Stimulated activated CD8-positive, alpha-beta memory T cell treated with anti-CD3 and anti-CD28 coated beads, Interleukin-4, amount 100 ng/mL, for 1 hour (primary cell): ENCODE measurements around the gene PPP1CA.
A peak's percentile ranks its signal among the peaks of the same experiment; 100 is the strongest.

Experiments used
- DNase-seq, 2 donors: peaks; one replicate each; pipeline ENCODE4 v3.0.0-alpha.2; 2020; ENCODE audit warnings: low read depth in 2 of 2, low spot score in 1 of 2

Gene PPP1CA

GRCh38 chr11:67418476-67419281, 17.0 kb upstream of the PPP1CA start:
- DNase-seq, result no peak

- no peak for DNase-seq
Measured at GRCh38 chr11:67417425-67417824, 15.8 kb upstream of the PPP1CA start.

GRCh38 chr11:67416416-67417335, 15.0 kb upstream of the PPP1CA start:
- peak in 1 of 2 donors; percentile 74 for DNase-seq

- DNase-seq, result no peak
Measured at GRCh38 chr11:67415501-67416304, 14.0 kb upstream of the PPP1CA start, which contains the start of gene CARNS1. TSS of gene CARNS1 (plus strand) at chr11:67415678. CDS start at chr11:67416200, 522 bp downstream.

- no peak for DNase-seq
Measured at GRCh38 chr11:67413266-67413849, 11.7 kb upstream of the PPP1CA start.

GRCh38 chr11:67412495-67413179, 11.0 kb upstream of the PPP1CA start:
- no peak for DNase-seq

- DNase-seq, result no peak
Measured at GRCh38 chr11:67411785-67412152, 10.1 kb upstream of the PPP1CA start.

- DNase-seq, result no peak
Measured at GRCh38 chr11:67410984-67411784, 9.5 kb upstream of the PPP1CA start.

GRCh38 chr11:67410369-67410831, 8.7 kb upstream of the PPP1CA start:
- DNase-seq, result no peak

- no peak for DNase-seq
Measured at GRCh38 chr11:67409781-67410368, 8.2 kb upstream of the PPP1CA start.

GRCh38 chr11:67409261-67409666, 7.6 kb upstream of the PPP1CA start:
- DNase-seq, result peak in 1 of 2 donors; percentile 57

GRCh38 chr11:67408437-67409200, 7.0 kb upstream of the PPP1CA start:
- no peak for DNase-seq

- no peak for DNase-seq
Measured at GRCh38 chr11:67407688-67408163, 6.1 kb upstream of the PPP1CA start.

GRCh38 chr11:67406969-67407687, 5.5 kb upstream of the PPP1CA start:
- DNase-seq, result no peak

- no peak for DNase-seq
Measured at GRCh38 chr11:67406420-67406968, 4.8 kb upstream of the PPP1CA start.

GRCh38 chr11:67405688-67406339, 4.2 kb upstream of the PPP1CA start:
- no peak for DNase-seq

- DNase-seq, result no peak
Measured at GRCh38 chr11:67405196-67405567, 3.5 kb upstream of the PPP1CA start.
